Rectal smooth muscle tissue (tissue), 1 donor: ENCODE measurements around the gene ATP11A.
"Not testable (repeated sequence)": the region's sequence is repeated elsewhere in the genome, so short reads cannot be mapped to it uniquely, and the experiment has no call there.

Experiments used
- H3K27ac ChIP-seq: one replicate; pipeline ENCODE4 v1.7.0; 2013; ENCODE audit warnings: low read depth, low read length, inconsistent platforms
- H3K27me3 ChIP-seq: one replicate; pipeline ENCODE4 v1.7.0; 2013; ENCODE audit warnings: low read length; ENCODE audit not compliant: control insufficient read depth, insufficient read depth
- H3K36me3 ChIP-seq: one replicate; pipeline ENCODE4 v1.7.0; 2013; ENCODE audit warnings: low read length; ENCODE audit not compliant: control insufficient read depth, insufficient read depth
- H3K4me1 ChIP-seq: one replicate; pipeline ENCODE4 v1.7.0; 2013; ENCODE audit warnings: low read length; ENCODE audit not compliant: control insufficient read depth, insufficient read depth
- H3K4me3 ChIP-seq: one replicate; pipeline ENCODE4 v1.7.0; 2013; ENCODE audit warnings: low read length
- H3K9ac ChIP-seq: one replicate; pipeline ENCODE4 v1.7.0; 2013; ENCODE audit warnings: low read length

Gene ATP11A

DNA sequence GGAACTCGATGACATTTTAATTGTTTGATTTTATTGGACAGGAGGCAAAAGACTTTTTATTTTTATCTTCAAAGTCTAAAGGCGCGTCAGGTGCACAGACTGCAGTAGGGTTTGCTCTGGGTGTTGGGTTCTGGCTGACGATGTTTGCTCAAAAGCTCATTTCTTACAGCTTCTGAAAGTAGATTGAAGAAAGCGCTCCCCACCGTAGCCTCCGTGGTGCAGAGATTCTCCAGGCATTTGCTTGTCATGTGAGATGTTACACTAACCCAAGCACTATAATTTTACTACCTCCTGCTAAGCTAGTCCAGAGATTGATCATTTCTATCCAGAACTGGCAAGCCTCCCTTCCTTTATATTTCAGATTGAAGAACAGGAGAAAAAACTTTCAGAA lies 14.5 kb upstream of the ATP11A start:
- Histone ChIP-seq H3K4me3 (no peak overlapping the region), H3K9ac (no peak overlapping the region), H3K36me3 (no peaks in the 10 kb centered on the region), H3K4me1 (peaks cover 3% of the 10 kb centered on the region), H3K27ac (peak overlapping the region; percentile 55), H3K27me3 (no peaks in the 10 kb centered on the region)

- not testable (repeated sequence) for H3K4me1 ChIP-seq, H3K36me3 ChIP-seq
Observed at GRCh38 chr13:112677421-112677962, 12.3 kb upstream of the ATP11A start.

GRCh38 chr13:112679381-112679780 lies 10.5 kb upstream of the ATP11A start:
- Histone ChIP-seq H3K4me3 (no peak overlapping the region), H3K9ac (no peak overlapping the region), H3K4me1 (peaks cover 3% of the 10 kb centered on the region), H3K36me3 (no peaks in the 10 kb centered on the region), H3K27ac (no peak overlapping the region), H3K27me3 (no peaks in the 10 kb centered on the region)

More at GRCh38 chr13:112677421-112677962, 12.3 kb upstream of the ATP11A start:
- H3K27me3 ChIP-seq, H3K4me3 ChIP-seq, H3K9ac ChIP-seq, H3K27ac ChIP-seq: not testable (repeated sequence)

- H3K4me3 ChIP-seq, result no peak overlapping the region
- H3K36me3 ChIP-seq, result no peaks in the 10 kb centered on the region
- H3K27ac ChIP-seq, result no peak overlapping the region
- no peak overlapping the region for H3K9ac ChIP-seq
- peaks cover 3% of the 10 kb centered on the region for H3K4me1 ChIP-seq
- no peaks in the 10 kb centered on the region for H3K27me3 ChIP-seq
Observed at GRCh38 chr13:112679932-112680677, 9.7 kb upstream of the ATP11A start.

DNA sequence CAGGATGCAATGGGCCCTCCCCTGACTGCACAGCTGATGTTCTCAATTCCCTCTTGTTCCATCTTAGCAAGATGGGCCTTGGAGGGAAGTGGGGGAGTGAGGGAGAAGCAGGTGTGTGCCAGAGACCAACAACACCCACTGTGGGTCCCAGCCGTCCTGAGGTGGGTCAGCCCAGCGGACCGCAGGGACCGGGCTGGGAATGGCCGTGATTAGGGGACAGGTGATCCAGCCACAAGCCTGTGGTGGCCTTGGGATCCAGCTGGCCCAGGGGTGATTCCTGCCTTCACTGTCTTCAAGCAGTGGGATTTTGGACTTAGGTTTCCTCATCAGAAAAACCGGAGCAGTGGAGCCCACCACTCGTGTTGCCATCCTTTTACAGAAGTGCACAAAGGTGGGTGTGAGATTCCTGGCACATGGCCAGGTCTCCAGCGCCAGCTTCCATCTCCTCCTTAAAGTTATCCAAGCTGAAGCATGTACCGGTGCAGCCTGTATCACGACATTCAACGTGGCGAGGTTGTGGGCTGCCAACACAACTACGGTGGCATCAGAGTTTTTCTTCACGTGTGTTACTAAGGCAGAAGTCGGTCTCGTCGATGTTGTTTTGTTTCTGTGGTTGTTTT lies 9.0 kb upstream of the ATP11A start:
- Histone ChIP-seq H3K27me3 (no peaks in the 10 kb centered on the region), H3K36me3 (no peaks in the 10 kb centered on the region), H3K4me3 (no peak overlapping the region), H3K27ac (no peak overlapping the region), H3K4me1 (no peaks in the 10 kb centered on the region), H3K9ac (no peak overlapping the region)

GRCh38 chr13:112683581-112683980 lies 6.3 kb upstream of the ATP11A start:
- H3K27me3 ChIP-seq, result no peaks in the 10 kb centered on the region
- no peak overlapping the region for H3K4me3 ChIP-seq
- H3K36me3 ChIP-seq, result no peaks in the 10 kb centered on the region
- H3K27ac ChIP-seq, result no peak overlapping the region
- H3K4me1 ChIP-seq, result no peaks in the 10 kb centered on the region
- H3K9ac ChIP-seq, result no peak overlapping the region

DNA sequence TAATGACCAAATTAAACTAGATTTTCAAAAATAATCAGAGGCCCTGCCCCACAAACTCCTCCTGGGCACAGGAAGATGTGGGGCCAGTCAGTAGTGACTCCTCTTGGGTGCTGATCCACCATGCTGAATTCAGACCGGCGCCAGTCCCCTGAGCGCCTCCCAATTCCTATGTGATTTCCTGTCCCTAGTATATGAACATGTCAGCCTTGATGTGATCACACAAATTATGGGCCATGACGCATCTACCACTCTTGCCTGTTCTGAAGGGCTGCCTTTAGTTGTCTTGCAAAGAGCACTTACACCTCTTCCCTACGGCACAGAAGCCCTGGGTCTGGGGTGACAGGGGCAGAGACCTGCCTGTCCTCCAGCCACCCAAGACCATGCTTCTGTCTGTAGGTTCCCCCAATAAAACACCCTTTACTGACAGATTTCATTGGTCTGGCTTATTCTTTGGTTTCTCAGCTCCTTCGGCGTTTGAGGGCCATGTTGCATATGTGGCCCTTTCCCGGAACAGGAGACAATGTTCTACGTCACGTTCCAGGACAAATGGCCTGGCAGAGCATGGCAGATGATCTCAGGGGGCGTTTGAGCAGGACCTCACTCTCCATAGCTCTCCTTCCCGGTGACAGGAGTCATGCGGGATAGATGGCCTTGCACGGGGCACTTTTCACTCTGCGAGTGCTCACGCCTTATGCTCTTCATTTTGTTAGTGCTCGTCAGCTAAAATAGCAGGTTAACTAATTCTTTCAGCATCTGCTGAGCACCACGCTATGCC lies 5.6 kb upstream of the ATP11A start:
- Histone ChIP-seq H3K4me3 (no peak overlapping the region), H3K27ac (no peak overlapping the region), H3K27me3 (no peaks in the 10 kb centered on the region), H3K9ac (no peak overlapping the region), H3K36me3 (no peaks in the 10 kb centered on the region), H3K4me1 (no peaks in the 10 kb centered on the region)

- H3K36me3 ChIP-seq, H3K27ac ChIP-seq, H3K9ac ChIP-seq, H3K4me3 ChIP-seq, H3K4me1 ChIP-seq, H3K27me3 ChIP-seq: not testable (repeated sequence)
Observed at GRCh38 chr13:112685189-112685805, 4.5 kb upstream of the ATP11A start.

- Histone ChIP-seq H3K4me3 (no peak overlapping the region), H3K27me3 (no peaks in the 10 kb centered on the region), H3K27ac (no peak overlapping the region), H3K9ac (no peak overlapping the region), H3K4me1 (no peaks in the 10 kb centered on the region), H3K36me3 (no peaks in the 10 kb centered on the region)
Observed at GRCh38 chr13:112685896-112686295, 3.9 kb upstream of the ATP11A start.

DNA sequence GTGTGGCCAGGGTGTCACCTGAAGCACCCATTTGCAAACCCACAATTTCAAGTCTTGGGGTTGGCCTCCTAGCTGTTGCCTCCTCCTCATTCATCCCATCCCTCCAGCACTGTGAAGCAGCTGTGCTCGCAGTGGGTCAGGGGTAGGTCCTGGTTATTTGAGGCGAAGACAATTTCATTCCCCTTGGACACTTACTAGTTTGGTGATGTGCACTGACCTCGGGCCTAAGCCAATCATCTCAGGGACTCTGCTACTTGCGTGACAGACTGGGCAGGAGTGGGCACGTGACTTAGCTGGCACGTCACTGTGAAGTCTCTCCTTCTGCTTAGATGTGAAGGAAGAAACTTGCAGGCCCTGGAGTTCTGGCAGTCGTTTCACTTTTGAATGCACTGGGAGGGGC lies 3.5 kb upstream of the ATP11A start:
- H3K4me1 ChIP-seq, result no peaks in the 10 kb centered on the region
- H3K27ac ChIP-seq, result no peak overlapping the region
- H3K27me3 ChIP-seq, result no peaks in the 10 kb centered on the region
- H3K9ac ChIP-seq, result no peak overlapping the region
- H3K4me3 ChIP-seq, result no peak overlapping the region
- no peaks in the 10 kb centered on the region for H3K36me3 ChIP-seq

GRCh38 chr13:112686987-112687386 lies 2.9 kb upstream of the ATP11A start:
- Histone ChIP-seq H3K4me3 (no peak overlapping the region), H3K27ac (no peak overlapping the region), H3K4me1 (no peaks in the 10 kb centered on the region), H3K27me3 (no peaks in the 10 kb centered on the region), H3K36me3 (no peaks in the 10 kb centered on the region), H3K9ac (no peak overlapping the region)

DNA sequence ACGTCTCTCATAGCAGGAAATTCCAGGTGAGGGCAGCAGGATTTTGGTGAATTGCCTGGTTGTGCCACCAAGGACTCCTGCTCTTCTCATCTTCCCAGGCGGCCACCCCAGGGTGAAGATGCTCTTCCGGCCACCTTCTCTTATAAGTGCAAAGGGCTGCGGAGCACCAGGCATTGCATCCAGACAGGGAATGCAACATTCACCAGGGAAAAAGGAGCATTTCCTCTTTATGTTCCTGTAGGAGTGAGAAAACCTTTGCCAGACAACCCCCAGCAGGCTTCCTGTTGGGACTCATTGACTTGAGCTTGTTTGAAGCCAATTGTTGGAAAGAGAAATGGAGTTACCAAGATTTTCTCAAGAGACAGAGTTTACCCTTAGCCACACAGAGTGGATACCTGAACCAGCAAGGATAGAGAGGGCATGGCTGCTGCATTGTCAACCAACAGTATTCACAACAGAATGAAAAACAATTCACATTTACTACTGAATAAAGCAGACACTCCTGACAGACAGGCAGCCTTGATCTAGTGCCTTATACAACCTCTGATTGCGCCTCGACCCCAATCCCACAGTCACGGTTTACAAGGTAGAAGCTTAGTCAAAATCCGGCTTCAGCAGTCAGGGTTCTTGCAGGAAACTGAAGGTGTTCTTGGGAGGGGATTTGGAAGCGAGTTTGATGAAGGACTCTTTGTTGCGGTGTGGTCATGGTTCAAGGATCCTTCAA lies 1.8 kb upstream of the ATP11A start:
- Histone ChIP-seq H3K36me3 (no peaks in the 10 kb centered on the region), H3K4me3 (no peak overlapping the region), H3K4me1 (no peaks in the 10 kb centered on the region), H3K27me3 (no peaks in the 10 kb centered on the region), H3K27ac (no peak overlapping the region), H3K9ac (no peak overlapping the region)
